PC-3 (cell line): Measurements from ENCODE around the gene USH2A.

Experiments
- CTCF ChIP-seq: fragments of 300-600 bp; sonication (generic); conservative IDR thresholded peaks from 2 replicates; pipeline ENCODE4 v1.5.1; 2017; ENCODE audit warnings: antibody characterized with exemption, low read depth, mild to moderate bottlenecking, low read length
- EZH2 ChIP-seq: fragments of 300-600 bp; sonication (generic); IDR thresholded peaks from one replicate; pipeline ENCODE4 v1.6.1; 2017; ENCODE audit warnings: antibody characterized with exemption, mild to moderate bottlenecking, low read length; ENCODE audit not compliant: unreplicated experiment

GRCh38 chr1:216261631-216262030 lies 161.6 kb downstream of the USH2A start:
- TF ChIP-seq EZH2 (no peak), CTCF (no peak)
